Upper lobe of right lung (tissue), 1 donor: ENCODE measurements around the gene TLE7. TPM values are rescaled to one million over a fixed set of nuclear protein-coding genes. Genes with fewer than 3 reads are reported as not detected.

Experiments used
- ATAC-seq: fragments of 200-7000 bp; cut with Tn5 transposase; one replicate; pipeline ENCODE4 v1.9.1; 2020; ENCODE audit warnings: mild to moderate bottlenecking, moderate library complexity
- DNase-seq: peaks from one replicate; pipeline ENCODE4 v3.0.0-alpha.2; 2020
- H3K27ac ChIP-seq: fragments of 200-600 bp; one replicate; pipeline ENCODE4 v1.8.0; 2022
- H3K27me3 ChIP-seq: fragments of 200-600 bp; one replicate; pipeline ENCODE4 v1.8.0; 2022; ENCODE audit warnings: mild to moderate bottlenecking
- H3K36me3 ChIP-seq: fragments of 200-600 bp; one replicate; pipeline ENCODE4 v1.8.0; 2022
- H3K4me1 ChIP-seq: fragments of 200-600 bp; one replicate; pipeline ENCODE4 v1.8.0; 2022
- H3K4me3 ChIP-seq: fragments of 200-600 bp; one replicate; pipeline ENCODE4 v1.8.0; 2022; ENCODE audit warnings: mild to moderate bottlenecking
- H3K9me3 ChIP-seq: fragments of 200-600 bp; one replicate; pipeline ENCODE4 v1.8.0; 2022
- intact Hi-C: fragments of 100-400 bp; cut with DNase I; formaldehyde crosslinking; loops from one replicate; pipeline ENCODE4 v1.11.0; 2022
- total RNA-seq: library from RNA; stranded (reverse); fragmentation: NEBNext Ultra II Directional; extraction: Animal tissue kit (Norgen Biotek cat#: 25700); gene quantifications from one replicate; pipeline ENCODE4 v1.2.1, GENCODE V29; 2021
- TF ChIP-seq, protein P1 (sequence below): fragments of 200-600 bp; IDR thresholded peaks from one replicate; pipeline ENCODE4 v1.8.0; 2022; ENCODE audit warnings: antibody characterized with exemption
- donor health status: DM: no; HTN: yes; CAD: no; lungs with severe emphysema.

TLE7 gene
- total RNA-seq, 1 donor from 2014 or later = not detected

DNA sequence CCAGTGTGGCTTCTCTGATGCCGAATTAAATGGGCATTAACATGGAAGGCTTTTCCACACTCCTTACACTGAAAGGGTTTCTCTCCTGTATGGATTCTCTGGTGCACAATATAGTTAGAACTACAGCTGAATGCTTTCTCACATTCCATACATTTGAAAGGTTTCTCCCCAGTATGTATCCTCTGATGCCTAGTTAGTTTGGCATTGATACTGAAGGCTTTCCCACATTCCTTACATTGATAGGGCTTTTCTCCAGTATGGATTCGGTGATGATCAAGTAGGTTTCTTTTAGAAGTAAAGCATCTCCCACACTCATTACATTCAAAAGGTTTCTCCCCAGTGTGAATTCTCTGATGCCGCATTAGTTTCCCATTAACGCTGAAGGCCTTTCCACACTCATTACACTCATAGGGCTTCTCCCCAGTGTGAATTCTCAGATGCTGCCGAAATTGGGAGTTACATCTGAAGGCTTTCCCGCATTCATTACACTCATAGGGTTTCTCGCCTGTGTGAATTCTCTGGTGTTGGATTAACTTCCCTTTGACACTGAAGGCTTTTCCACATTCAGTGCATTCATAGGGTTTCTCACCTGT, 6.5 kb upstream of the TLE7 start:
- Histone ChIP-seq H3K36me3 (peaks cover 38% of the 10 kb centered on the region), H3K27ac (no peak overlapping the region), H3K4me1 (no peaks in the 10 kb centered on the region), H3K9me3 (peaks cover 66% of the 10 kb centered on the region), H3K4me3 (no peak overlapping the region), H3K27me3 (no peaks in the 10 kb centered on the region)
- no peak for ATAC-seq
- intact Hi-C loops = no loop called here
- no peak for DNase-seq
- TF ChIP-seq, protein P1, sequence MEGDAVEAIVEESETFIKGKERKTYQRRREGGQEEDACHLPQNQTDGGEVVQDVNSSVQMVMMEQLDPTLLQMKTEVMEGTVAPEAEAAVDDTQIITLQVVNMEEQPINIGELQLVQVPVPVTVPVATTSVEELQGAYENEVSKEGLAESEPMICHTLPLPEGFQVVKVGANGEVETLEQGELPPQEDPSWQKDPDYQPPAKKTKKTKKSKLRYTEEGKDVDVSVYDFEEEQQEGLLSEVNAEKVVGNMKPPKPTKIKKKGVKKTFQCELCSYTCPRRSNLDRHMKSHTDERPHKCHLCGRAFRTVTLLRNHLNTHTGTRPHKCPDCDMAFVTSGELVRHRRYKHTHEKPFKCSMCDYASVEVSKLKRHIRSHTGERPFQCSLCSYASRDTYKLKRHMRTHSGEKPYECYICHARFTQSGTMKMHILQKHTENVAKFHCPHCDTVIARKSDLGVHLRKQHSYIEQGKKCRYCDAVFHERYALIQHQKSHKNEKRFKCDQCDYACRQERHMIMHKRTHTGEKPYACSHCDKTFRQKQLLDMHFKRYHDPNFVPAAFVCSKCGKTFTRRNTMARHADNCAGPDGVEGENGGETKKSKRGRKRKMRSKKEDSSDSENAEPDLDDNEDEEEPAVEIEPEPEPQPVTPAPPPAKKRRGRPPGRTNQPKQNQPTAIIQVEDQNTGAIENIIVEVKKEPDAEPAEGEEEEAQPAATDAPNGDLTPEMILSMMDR = no peak

GRCh38 chr16:71443714-71444113, 1.9 kb upstream of the TLE7 start:
- TF ChIP-seq, protein P1 = no peak
- peaks cover 37% of the 10 kb centered on the region for H3K9me3 ChIP-seq
- ATAC-seq (peak; percentile 11), DNase-seq (no peak)
- no peaks in the 10 kb centered on the region for H3K36me3 ChIP-seq
- intact Hi-C loops = no loop called here
- H3K4me1 ChIP-seq = no peaks in the 10 kb centered on the region
- H3K27me3 ChIP-seq = no peaks in the 10 kb centered on the region
- H3K27ac ChIP-seq = no peak overlapping the region
- no peak overlapping the region for H3K4me3 ChIP-seq

DNA sequence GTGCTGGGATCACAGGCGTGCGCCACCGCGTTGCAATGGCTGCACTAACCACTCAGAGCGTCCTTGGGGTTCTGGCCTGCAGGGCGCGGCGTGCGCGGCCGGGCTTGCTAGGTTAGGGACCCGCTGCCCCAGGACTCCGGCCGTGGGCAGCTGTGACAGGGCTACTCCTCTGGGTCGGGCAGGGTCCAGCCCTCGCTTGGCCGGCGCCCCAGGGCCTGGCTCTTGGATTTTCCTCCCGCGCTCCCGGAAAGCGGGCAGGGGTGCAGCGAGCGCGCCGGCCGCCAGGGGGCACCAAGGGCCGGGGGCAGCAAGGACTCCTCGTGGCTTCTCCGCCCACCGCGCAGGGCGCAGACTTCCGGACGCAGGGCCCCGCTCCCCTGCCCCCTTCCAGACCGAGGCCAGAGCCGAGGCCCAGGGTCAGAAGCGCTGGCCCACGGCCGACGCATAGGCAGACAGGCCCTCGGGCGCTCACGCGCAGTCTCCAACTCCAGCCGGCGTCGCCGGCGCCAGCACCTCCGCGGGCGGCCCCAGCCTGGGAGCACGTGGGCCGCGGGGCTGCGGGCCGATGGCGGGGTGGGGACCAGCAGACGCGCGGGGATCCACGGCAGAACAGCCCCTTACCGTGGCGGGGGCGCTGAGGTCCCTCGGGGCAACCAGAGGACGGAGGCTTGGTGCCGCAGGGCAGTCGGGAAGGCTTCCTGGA, 355 bp downstream of the TLE7 start:
- no peak for DNase-seq
- no peaks in the 10 kb centered on the region for H3K4me1 ChIP-seq
- H3K27ac ChIP-seq = no peak overlapping the region
- intact Hi-C loops = no loop called here
- no peak overlapping the region for H3K4me3 ChIP-seq
- TF ChIP-seq, protein P1 = peak; percentile 38
- H3K9me3 ChIP-seq = peaks cover 17% of the 10 kb centered on the region
- H3K36me3 ChIP-seq = no peaks in the 10 kb centered on the region
- H3K27me3 ChIP-seq = no peaks in the 10 kb centered on the region
- ATAC-seq = peak; percentile 54

- intact Hi-C loops = no loop called here
- DNase-seq = no peak
These were observed 1.0 kb downstream of the TLE7 start for GRCh38 chr16:71440669-71441347.

GRCh38 chr16:71439523-71439922, 2.3 kb downstream of the TLE7 start:
- intact Hi-C loops = no loop called here
- Histone ChIP-seq H3K9me3 (peaks cover 3% of the 10 kb centered on the region), H3K4me3 (no peak overlapping the region), H3K27ac (no peak overlapping the region), H3K4me1 (no peaks in the 10 kb centered on the region), H3K27me3 (no peaks in the 10 kb centered on the region), H3K36me3 (no peaks in the 10 kb centered on the region)
- ATAC-seq (no peak), DNase-seq (no peak)
- TF ChIP-seq, protein P1 = no peak

More at GRCh38 chr16:71440669-71441347, 1.0 kb downstream of the TLE7 start:
- Histone ChIP-seq H3K9me3 (peaks cover 10% of the 10 kb centered on the region), H3K4me3 (no peak overlapping the region), H3K36me3 (no peaks in the 10 kb centered on the region), H3K4me1 (no peaks in the 10 kb centered on the region), H3K27me3 (no peaks in the 10 kb centered on the region), H3K27ac (no peak overlapping the region)
- TF ChIP-seq, protein P1 = no peak
- no peak for ATAC-seq
